Breast epithelium (tissue), 3 donors: ENCODE measurements around the gene PARD3B.

Source experiments
- CTCF ChIP-seq, 3 donors: fragments of 450-650 bp; IDR thresholded peaks; one replicate each; pipeline ENCODE4 v1.5.1; 2016 to 2017; ENCODE audit warnings: antibody characterized with exemption in 3 of 3, mild to moderate bottlenecking in 3 of 3, moderate library complexity in 3 of 3
- POLR2A ChIP-seq: fragments of 450-650 bp; IDR thresholded peaks from one replicate; pipeline ENCODE4 v1.6.1; 2016; ENCODE audit warnings: antibody characterized with exemption, mild to moderate bottlenecking, moderate library complexity

GRCh38 chr2:204743393-204743960 lies 198.2 kb downstream of the PARD3B start:
- TF ChIP-seq CTCF (IDR thresholded peaks at IDR 0.05) (no peak), POLR2A (no peak)
